ENCODE data around the gene TRHDE. TPM values are rescaled to one million over a fixed set of nuclear protein-coding genes. Genes with fewer than 3 reads are reported as not detected.

TRHDE gene
- total RNA-seq, 1 donor from 2014 or later = 5.6 TPM

GRCh38 chr12:72274931-72275330 is 2.8 kb downstream of the TRHDE start:
- TF ChIP-seq CTCF (IDR thresholded peaks at IDR 0.05; ENCODE audit: insufficient read depth, low read length, poor library complexity, severe bottlenecking) = no peak
- DNase-seq (ENCODE audit: low read depth) = no peak
- no peaks in the 10 kb centered on the region for H3K27me3 ChIP-seq (ENCODE audit: control insufficient read depth, insufficient read depth, low read length)
- no peaks in the 10 kb centered on the region for H3K36me3 ChIP-seq (ENCODE audit: control insufficient read depth, insufficient read depth, low read length)
- peak overlapping the region; percentile 96 for H3K4me3 ChIP-seq (ENCODE audit: low read depth, low read length)

GRCh38 chr12:72275526-72275925 is 3.4 kb downstream of the TRHDE start:
- no peak for TF ChIP-seq CTCF (IDR thresholded peaks at IDR 0.05; ENCODE audit: insufficient read depth, low read length, poor library complexity, severe bottlenecking)
- no peaks in the 10 kb centered on the region for H3K27me3 ChIP-seq (ENCODE audit: control insufficient read depth, insufficient read depth, low read length)
- DNase-seq (ENCODE audit: low read depth) = no peak
- no peaks in the 10 kb centered on the region for H3K36me3 ChIP-seq (ENCODE audit: control insufficient read depth, insufficient read depth, low read length)
- peak overlapping the region; percentile 96 for H3K4me3 ChIP-seq (ENCODE audit: low read depth, low read length)

- Histone ChIP-seq H3K27me3 (ENCODE audit: control insufficient read depth, insufficient read depth, low read length) (no peaks in the 10 kb centered on the region), H3K4me3 (ENCODE audit: low read depth, low read length) (peak overlapping the region; percentile 96), H3K36me3 (ENCODE audit: control insufficient read depth, insufficient read depth, low read length) (no peaks in the 10 kb centered on the region)
- TF ChIP-seq CTCF (IDR thresholded peaks at IDR 0.05; ENCODE audit: insufficient read depth, low read length, poor library complexity, severe bottlenecking) = no peak
- DNase-seq (ENCODE audit: low read depth) = no peak
Measured at GRCh38 chr12:72276181-72276805, 4.1 kb downstream of the TRHDE start.

GRCh38 chr12:72277415-72277814 is 5.2 kb downstream of the TRHDE start:
- Histone ChIP-seq H3K4me3 (ENCODE audit: low read depth, low read length) (no peak overlapping the region), H3K36me3 (ENCODE audit: control insufficient read depth, insufficient read depth, low read length) (no peaks in the 10 kb centered on the region), H3K27me3 (ENCODE audit: control insufficient read depth, insufficient read depth, low read length) (no peaks in the 10 kb centered on the region)
- DNase-seq (ENCODE audit: low read depth) = no peak
- TF ChIP-seq CTCF (IDR thresholded peaks at IDR 0.05; ENCODE audit: insufficient read depth, low read length, poor library complexity, severe bottlenecking) = no peak

- DNase-seq (ENCODE audit: low read depth) = no peak
- no peak for TF ChIP-seq CTCF (IDR thresholded peaks at IDR 0.05; ENCODE audit: insufficient read depth, low read length, poor library complexity, severe bottlenecking)
- H3K27me3 ChIP-seq (ENCODE audit: control insufficient read depth, insufficient read depth, low read length) = no peaks in the 10 kb centered on the region
- H3K36me3 ChIP-seq (ENCODE audit: control insufficient read depth, insufficient read depth, low read length) = no peaks in the 10 kb centered on the region
- H3K4me3 ChIP-seq (ENCODE audit: low read depth, low read length) = no peak overlapping the region
Measured at GRCh38 chr12:72278894-72279293, 6.7 kb downstream of the TRHDE start.

GRCh38 chr12:72281126-72281525 is 9.0 kb downstream of the TRHDE start:
- DNase-seq (ENCODE audit: low read depth) = no peak
- Histone ChIP-seq H3K27me3 (ENCODE audit: control insufficient read depth, insufficient read depth, low read length) (no peaks in the 10 kb centered on the region), H3K36me3 (ENCODE audit: control insufficient read depth, insufficient read depth, low read length) (no peaks in the 10 kb centered on the region), H3K4me3 (ENCODE audit: low read depth, low read length) (no peak overlapping the region)
- no peak for TF ChIP-seq CTCF (IDR thresholded peaks at IDR 0.05; ENCODE audit: insufficient read depth, low read length, poor library complexity, severe bottlenecking)
